ENCODE results near the gene SLBP.

DNA sequence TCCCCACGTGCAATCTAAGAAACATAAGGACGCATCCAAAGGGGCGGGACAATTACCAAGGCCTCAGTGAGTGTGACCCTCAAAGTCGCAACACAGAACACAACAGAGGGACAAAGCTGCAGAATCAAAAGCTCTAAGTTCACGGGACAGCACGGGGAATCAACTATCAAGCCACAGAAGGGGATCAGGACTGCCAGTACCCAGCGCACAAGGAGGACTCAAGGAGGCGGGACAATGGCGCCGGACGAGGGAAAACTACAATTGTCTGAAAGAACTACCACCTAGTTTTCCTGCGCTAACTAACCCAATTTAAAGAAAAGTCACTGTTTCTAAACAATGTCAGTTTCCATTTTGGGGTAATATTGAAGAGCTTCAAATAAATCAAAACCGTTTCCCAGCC, 29.3 kb downstream of the SLBP start:
- no peak for TF ChIP-seq ZNF384 (IDR thresholded peaks at IDR 0.05; ENCODE audit: borderline replicate concordance, low read depth, low read length)
- no peak for TF ChIP-seq STAT1 (conservative IDR thresholded peaks at IDR 0.05)
- TF ChIP-seq, protein P1, sequence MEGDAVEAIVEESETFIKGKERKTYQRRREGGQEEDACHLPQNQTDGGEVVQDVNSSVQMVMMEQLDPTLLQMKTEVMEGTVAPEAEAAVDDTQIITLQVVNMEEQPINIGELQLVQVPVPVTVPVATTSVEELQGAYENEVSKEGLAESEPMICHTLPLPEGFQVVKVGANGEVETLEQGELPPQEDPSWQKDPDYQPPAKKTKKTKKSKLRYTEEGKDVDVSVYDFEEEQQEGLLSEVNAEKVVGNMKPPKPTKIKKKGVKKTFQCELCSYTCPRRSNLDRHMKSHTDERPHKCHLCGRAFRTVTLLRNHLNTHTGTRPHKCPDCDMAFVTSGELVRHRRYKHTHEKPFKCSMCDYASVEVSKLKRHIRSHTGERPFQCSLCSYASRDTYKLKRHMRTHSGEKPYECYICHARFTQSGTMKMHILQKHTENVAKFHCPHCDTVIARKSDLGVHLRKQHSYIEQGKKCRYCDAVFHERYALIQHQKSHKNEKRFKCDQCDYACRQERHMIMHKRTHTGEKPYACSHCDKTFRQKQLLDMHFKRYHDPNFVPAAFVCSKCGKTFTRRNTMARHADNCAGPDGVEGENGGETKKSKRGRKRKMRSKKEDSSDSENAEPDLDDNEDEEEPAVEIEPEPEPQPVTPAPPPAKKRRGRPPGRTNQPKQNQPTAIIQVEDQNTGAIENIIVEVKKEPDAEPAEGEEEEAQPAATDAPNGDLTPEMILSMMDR (IDR thresholded peaks at IDR 0.05 in 2 of 3, conservative IDR thresholded peaks at IDR 0.05 in 1 of 3; ENCODE audit: control insufficient read depth in 2 of 3, extremely low read depth in 1 of 3, insufficient read depth in 1 of 3, low read depth in 3 of 3, low read length in 3 of 3): no peak
- no peak for TF ChIP-seq MAX (IDR thresholded peaks at IDR 0.05; ENCODE audit: low read depth, low read length)
- no peak for TF ChIP-seq SP1 (IDR thresholded peaks at IDR 0.05; ENCODE audit: low read depth, low read length)
- TF ChIP-seq FOXK2 (IDR thresholded peaks at IDR 0.05): no peak
- TF ChIP-seq POLR2A (IDR thresholded peaks at IDR 0.05; ENCODE audit: low read depth, low read length): no peak
- no peak for TF ChIP-seq EZH2 (IDR thresholded peaks at IDR 0.05; ENCODE audit: borderline replicate concordance, control insufficient read depth, low read depth, low read length)
- TF ChIP-seq ELK1 (IDR thresholded peaks at IDR 0.05; ENCODE audit: low read depth, low read length): no peak
- no peak for TF ChIP-seq POLR2AphosphoS5 (IDR thresholded peaks at IDR 0.05; ENCODE audit: low read length)
- no peak for TF ChIP-seq RAD21 (IDR thresholded peaks at IDR 0.05; ENCODE audit: insufficient read depth, low read depth, low read length)
- TF ChIP-seq FOS (IDR thresholded peaks at IDR 0.05; ENCODE audit: borderline replicate concordance, extremely low read depth, insufficient read length): no peak

Data from GM12878 (cell line).